ENCODE results near the gene MAGIX. TPM values are rescaled to one million over a fixed set of nuclear protein-coding genes. Genes with fewer than 3 reads are reported as not detected.
"Not testable (repeated sequence)": the region's sequence is repeated elsewhere in the genome, so short reads cannot be mapped to it uniquely, and the experiment has no call there.

The MAGIX gene
- polyA plus RNA-seq, 4 donors: 5.0 to 7.5 (median 5.8) TPM

DNA sequence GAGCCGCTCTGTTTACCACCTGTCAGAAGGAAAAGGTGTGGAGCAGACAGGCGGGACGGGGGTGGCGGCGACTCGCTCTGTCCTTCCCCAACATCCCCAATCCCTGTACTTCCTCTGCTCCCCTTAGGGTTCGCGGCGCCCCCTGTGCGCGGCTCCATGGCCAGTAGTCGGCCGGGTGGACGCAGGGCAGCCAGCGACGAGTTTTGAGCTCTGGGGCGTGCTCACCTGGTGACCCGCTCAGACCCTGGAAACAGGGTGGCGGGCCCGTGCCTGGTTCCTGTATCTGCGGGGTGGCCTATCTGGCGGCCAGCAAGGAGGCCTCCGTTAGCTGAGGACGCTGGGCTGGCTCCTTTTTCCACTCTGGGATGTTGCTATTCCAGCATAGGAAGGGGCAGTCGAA, 5.4 kb upstream of the MAGIX start:
- DNase-seq (ENCODE audit: low read depth in 4 of 4, low spot score in 2 of 4): no peak

DNA sequence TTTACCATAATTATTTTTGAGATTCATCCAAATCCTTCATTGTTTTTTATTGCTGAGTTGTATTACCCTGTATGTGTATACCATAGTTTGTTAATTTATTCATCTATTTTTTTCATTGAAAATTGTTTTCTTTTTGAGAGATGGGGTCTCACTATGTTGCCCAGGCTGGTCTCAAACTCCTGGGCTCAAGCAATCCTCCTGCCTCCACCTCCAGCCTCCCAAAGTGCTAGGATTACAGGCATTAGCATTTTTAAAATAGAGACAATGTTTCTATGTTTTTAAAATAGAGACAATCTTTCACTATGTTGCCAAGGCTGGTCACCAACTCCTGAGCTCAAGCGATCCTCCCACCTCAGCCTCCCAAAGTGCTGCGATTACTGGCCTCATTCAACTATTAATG, 1.6 kb upstream of the MAGIX start:
- no peak for DNase-seq (ENCODE audit: low read depth in 4 of 4, low spot score in 2 of 4)

DNA sequence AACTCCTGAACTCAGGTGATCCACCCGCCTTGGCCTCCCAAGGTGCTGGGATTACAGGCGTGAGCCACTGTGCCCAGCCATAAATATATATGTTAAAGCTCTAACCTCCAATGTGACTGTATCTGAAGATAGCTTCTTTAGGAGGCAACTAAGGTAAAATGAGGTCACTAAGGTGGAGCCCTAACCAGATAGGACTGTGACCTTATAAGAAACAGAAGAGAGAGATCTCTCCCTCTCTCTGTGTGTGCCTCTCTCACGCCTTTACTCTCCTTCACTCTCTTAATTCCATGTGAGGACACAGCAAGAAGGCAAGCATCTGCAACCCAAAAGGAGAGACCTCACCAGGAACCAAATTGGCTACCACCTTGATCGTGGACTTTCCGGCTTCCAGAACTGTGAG, 926 bp upstream of the MAGIX start:
- DNase-seq (ENCODE audit: low read depth in 4 of 4, low spot score in 2 of 4): no peak

DNA sequence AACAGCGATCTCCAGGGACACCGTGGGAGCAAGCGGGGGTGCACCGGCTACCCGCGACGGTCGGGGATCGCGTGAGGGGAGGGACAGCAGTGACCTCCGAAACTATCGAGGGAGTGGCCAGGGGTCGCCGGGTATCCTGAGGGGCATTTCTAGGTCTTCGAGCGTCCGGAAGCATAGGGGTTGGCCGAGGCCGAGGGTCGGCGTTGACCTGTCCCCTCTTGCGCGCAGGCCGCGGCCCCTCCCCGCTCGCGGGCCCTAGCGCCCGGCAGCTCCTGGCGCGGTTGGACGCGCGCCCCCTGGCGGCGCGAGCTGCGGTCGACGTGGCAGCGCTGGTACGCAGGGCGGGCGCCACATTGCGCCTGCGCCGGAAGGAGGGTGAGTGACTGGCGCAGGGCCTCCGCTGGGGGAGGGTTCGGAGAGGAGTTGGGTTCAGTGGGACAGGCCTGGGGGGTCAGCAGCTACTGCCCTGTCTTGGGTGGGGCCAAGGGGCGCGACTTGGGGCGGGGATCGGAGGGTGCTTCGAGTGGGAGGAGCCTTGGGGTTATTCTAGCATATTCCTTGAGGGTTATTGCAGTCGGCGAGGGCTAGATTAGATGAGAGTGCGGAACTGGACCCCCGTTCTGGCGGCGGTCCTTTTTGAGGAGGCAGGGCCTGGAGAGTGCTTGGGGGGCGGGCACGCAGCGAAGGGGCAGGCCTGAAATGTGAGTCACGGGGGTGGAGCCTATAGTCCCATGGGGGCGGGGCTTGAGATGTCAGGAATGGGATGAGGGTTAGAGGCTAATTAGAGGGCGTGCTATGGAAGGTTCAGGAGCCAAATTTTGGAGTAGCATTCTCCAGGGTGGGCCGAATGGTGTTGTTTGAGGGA, 1.2 kb downstream of the MAGIX start:
- peak in 1 of 4 donors; percentile 67 for DNase-seq (ENCODE audit: low read depth in 4 of 4, low spot score in 2 of 4)

DNA sequence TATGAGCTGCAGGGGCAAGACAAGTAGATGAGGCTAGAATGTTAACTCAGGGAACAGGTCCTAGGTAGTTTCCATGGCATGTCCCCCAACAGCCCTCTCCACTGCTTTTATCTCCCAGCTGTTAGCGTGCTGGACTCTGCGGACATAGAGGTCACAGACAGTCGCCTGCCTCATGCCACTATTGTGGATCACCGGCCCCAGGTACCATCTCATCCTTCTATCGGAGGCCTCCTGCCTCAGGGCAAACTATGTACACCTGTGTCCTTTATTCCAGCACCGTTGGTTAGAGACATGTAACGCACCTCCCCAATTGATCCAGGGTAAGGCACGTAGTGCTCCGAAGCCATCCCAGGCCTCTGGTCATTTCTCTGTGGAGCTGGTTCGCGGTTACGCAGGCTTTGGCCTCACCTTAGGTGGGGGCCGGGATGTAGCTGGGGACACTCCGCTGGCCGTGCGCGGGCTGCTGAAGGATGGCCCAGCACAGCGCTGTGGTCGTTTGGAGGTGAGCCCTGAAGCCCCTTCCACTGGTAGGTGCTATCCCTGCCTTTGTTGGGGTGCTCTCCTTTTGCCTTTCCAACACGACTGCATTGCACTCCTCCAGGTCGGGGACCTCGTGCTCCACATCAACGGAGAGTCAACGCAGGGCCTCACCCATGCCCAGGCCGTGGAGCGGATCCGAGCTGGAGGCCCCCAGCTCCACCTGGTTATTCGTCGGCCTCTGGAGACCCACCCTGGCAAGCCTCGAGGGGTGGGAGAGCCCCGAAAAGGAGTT, 2.2 kb downstream of the MAGIX start:
- no peak for DNase-seq (ENCODE audit: low read depth in 4 of 4, low spot score in 2 of 4)

DNA sequence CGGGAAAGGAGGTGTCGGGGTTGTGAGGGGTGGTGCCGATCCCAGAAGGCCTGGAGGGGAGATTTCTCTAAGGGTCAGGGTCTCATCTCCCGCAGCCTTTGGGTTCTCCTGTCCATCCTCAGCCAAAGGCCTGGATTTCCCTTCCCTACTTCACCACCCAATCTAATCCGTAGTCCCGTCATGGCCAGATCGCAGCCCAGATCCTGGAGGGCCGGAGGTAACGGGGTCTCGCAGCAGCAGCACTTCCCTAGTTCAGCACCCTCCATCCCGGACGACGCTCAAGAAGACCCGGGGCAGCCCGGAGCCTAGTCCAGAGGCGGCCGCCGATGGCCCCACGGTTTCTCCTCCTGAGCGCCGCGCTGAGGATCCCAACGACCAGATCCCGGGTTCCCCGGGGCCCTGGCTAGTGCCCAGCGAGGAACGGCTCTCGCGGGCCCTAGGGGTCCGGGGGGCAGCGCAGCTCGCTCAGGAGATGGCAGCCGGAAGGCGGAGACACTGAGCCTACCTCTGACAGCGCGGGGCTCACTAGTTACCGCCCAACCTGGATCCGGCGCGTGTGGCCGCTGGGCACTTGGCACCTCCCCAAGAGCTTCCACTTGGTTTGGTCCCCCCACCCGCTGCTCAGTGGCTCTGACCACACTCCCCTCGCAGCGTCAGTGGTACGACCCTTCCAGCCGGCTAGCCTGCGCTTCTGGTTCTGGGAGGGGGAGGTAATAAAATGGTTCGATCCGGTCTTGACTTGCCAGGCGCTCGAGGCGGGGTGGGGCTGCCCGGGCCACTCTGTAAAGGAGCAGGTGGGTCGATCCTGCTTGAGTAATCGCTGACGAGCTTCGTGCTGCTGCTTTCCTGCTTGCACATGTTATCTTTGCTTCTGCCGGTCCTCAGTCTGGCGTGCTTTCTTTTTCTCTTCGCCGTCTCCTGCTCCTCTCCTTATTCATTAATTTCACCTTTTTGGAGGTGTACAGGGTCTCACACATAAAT, 3.6 kb downstream of the MAGIX start:
- peak in 1 of 4 donors; percentile 70 for DNase-seq (ENCODE audit: low read depth in 4 of 4, low spot score in 2 of 4)

- DNase-seq (ENCODE audit: low read depth in 4 of 4, low spot score in 2 of 4): no peak
Observed at GRCh38 chrX:49166914-49167739, 4.6 kb downstream of the MAGIX start.

DNA sequence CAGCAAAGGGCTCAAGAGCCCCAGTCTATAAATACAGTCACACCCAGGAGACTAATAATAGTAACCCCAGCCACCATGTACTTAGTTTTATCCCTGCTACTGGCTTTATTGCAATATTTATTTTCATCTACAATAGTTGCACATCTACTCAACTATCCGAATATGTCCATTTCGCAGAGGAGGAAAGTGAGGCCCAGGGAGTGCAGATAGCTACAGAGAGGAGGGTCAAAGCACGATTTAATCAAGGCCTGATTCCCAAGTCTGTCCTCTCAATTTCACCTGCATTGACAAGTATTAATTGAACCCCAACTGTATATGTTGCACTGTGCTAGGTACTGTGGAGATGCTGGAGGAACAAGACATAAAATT, 5.2 kb downstream of the MAGIX start:
- no peak for DNase-seq (ENCODE audit: low read depth in 4 of 4, low spot score in 2 of 4)

GRCh38 chrX:49171752-49172279, 9.3 kb downstream of the MAGIX start, which contains the start of gene PLP2:
PLP2 (plus strand) TSS chrX:49171898; CDS start chrX:49172001, 103 bp downstream.
- DNase-seq (ENCODE audit: low read depth in 4 of 4, low spot score in 2 of 4): no peak

DNA sequence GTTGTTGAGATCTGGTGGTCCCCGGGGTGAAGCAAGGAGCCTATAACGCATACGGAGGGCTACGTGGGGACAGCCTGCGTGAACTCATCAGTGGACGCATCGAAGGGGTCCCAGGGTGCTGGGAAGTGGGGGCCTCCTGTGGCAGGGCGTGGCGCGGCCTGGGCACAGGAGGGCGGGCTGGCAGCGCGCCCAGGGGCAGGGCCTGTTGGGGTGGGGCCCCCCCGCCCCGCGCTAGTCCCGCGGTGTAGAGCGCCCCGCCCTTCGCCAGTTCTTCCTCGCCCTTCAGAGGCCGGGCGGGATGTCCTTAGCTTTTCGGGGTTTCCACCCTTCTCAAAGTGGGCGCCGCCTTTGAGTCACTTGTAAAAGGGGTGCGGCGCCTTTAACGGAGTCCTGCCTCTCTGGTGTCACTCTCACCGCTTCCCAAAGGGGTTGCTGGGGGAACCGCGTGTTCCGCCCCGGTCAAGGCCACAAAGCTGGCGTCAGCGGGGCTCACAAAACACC, 9.8 kb downstream of the MAGIX start:
- no peak for DNase-seq (ENCODE audit: low read depth in 4 of 4, low spot score in 2 of 4)

- not testable (repeated sequence) for DNase-seq (ENCODE audit: low read depth in 4 of 4, low spot score in 2 of 4)
Observed at GRCh38 chrX:49173544-49173943, 11.0 kb downstream of the MAGIX start.

GRCh38 chrX:49174723-49175122, 12.2 kb downstream of the MAGIX start:
- no peak for DNase-seq (ENCODE audit: low read depth in 4 of 4, low spot score in 2 of 4)

DNA sequence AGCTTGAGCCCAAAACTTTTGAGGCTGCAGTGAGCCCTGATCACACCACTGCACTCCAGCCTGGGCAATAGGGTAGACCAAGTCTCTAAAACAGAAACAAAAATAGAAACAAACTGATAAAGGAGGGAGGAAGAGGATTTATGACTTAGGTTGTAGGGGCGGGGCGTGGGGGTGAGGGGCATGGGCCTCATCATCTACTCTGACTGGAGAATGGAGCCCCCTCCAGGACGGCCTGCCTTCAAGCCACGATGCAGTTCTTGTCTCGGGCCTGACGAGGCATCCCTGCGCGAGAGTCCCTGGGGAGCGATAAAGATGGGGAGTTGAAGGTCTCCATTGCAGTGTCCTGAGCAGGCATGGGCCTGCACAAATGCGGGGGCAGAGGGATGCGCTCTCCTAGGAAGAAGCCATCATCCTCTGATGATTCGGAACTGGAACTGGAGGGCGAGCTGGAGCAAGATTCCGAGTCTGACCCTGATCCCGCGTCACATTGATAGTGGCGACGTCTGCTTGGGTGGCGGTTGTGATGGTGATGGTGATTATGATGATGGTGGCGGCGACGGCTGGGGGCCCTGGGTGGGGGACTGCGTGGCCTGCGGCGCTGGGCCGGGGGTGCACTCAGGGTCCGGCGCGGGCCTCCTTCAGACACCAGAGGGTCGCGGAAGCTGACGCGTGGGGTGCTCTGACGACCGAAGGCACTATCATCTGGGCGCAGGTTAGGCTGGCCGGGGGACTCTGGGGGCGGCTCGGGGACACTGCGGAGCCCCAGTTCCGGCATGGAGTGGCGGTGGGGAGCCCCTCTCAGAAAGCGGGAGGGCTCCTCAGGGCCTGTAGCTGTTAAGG, 13.1 kb downstream of the MAGIX start:
- no peak for DNase-seq (ENCODE audit: low read depth in 4 of 4, low spot score in 2 of 4)

DNA sequence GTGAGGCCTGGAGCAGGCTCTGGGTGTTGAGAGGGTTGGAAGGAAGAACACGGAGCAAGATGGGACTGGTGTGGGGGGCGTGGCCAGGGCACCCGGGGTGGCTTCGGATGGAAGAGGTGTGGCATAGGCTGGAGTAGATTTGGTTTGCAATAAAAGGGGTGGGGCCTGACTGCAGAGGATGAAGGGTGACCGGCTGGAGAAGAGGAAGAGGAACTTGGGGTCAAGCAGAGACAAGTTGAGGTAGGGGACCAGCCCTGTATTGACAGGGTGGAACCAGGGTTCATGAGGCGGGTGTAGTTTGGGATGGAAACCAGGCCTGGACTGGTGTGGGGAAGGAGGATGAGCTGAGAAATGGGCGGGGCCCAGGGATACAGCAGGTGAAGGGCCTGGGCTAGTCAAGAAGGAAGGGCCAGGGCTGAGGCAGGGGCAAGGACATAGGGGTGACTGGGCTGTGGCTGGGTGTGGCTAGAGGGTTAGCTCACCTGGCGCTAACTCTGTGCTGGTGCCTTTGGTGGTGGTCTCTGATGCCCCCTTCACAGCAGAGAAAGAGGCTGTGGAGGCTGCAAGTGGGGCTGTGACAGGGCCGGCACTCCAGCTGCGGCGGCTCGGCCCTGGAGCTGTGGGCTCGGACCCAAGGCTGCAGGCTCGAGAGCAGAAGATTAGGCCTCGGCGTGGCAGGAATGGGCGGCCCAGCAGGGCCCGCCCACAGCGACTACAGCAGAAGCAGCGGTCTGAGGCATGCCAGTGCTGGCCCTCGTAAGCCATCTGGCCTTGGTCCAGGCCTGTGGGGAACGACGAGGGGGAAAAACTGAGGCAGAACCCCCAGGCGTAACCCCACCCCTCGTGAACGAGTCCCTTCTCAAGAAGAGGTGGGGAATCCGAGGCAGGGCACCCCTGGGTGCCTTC, 14.1 kb downstream of the MAGIX start:
- no peak for DNase-seq (ENCODE audit: low read depth in 4 of 4, low spot score in 2 of 4)

DNA sequence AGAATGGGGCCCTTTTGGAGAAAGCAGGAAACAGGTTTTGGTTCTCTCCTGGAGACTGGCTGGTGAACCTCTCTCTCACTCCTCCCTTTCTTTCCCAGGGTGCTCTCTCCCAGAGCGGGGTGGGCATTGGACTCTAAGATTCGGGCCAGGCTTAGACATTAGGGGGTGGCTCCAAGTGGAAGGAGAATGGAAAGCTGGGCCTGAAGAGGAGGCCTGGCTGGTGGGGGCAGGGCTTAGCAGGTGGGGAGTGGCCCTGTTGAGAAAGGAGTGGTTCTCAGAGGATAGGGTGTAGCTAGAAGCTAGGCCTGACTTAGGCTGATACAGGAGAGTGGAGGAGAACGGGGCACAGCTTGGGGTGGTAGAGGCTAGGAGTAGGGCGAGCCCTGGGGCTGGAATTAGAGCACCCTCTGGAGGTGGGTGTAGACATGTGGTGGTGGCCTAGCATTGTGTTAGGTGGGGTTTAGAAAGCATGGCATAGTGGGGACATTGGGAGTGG, 14.8 kb downstream of the MAGIX start:
- no peak for DNase-seq (ENCODE audit: low read depth in 4 of 4, low spot score in 2 of 4)

- no peak for DNase-seq (ENCODE audit: low read depth in 4 of 4, low spot score in 2 of 4)
Observed at GRCh38 chrX:49177873-49178480, 15.4 kb downstream of the MAGIX start.

GRCh38 chrX:49178537-49178936, 16.0 kb downstream of the MAGIX start:
- no peak for DNase-seq (ENCODE audit: low read depth in 4 of 4, low spot score in 2 of 4)
